ENCODE results near the gene CAV2.

The CAV2 gene

GRCh38 chr7:116496653-116497052, 2.9 kb upstream of the CAV2 start:
- DNase-seq, result no peak

GRCh38 chr7:116497708-116498107, 1.8 kb upstream of the CAV2 start:
- DNase-seq, result no peak

- peak; percentile 46 for DNase-seq
Measured at GRCh38 chr7:116500078-116500853, 728 bp downstream of the CAV2 start.

GRCh38 chr7:116501425-116502167, 2.1 kb downstream of the CAV2 start:
- no peak for DNase-seq

- no peak for DNase-seq
Measured at GRCh38 chr7:116502201-116503096, 2.9 kb downstream of the CAV2 start.

GRCh38 chr7:116503835-116504234, 4.3 kb downstream of the CAV2 start:
- no peak for DNase-seq

GRCh38 chr7:116505278-116505677, 5.7 kb downstream of the CAV2 start:
- no peak for DNase-seq

GRCh38 chr7:116505823-116506222, 6.3 kb downstream of the CAV2 start:
- DNase-seq, result no peak

- DNase-seq, result no peak
Measured at GRCh38 chr7:116509982-116510579, 10.5 kb downstream of the CAV2 start.

GRCh38 chr7:116510795-116511194, 11.3 kb downstream of the CAV2 start:
- DNase-seq, result no peak

GRCh38 chr7:116511552-116512519, 12.3 kb downstream of the CAV2 start:
- DNase-seq, result no peak

- DNase-seq, result no peak
Measured at GRCh38 chr7:116512520-116513188, 13.1 kb downstream of the CAV2 start.

GRCh38 chr7:116515584-116515983, 16.0 kb downstream of the CAV2 start:
- no peak for DNase-seq

GRCh38 chr7:116516324-116516723, 16.8 kb downstream of the CAV2 start:
- DNase-seq, result no peak

GRCh38 chr7:116517626-116518025, 18.1 kb downstream of the CAV2 start:
- DNase-seq, result no peak

GRCh38 chr7:116518961-116519360, 19.4 kb downstream of the CAV2 start:
- no peak for DNase-seq

GRCh38 chr7:116521046-116521664, 21.6 kb downstream of the CAV2 start:
- DNase-seq, result no peak

- no peak for DNase-seq
Measured at GRCh38 chr7:116522247-116522646, 22.7 kb downstream of the CAV2 start.

GRCh38 chr7:116524221-116524608, 24.7 kb downstream of the CAV2 start:
- DNase-seq, result no peak

GRCh38 chr7:116524609-116525297, 25.2 kb downstream of the CAV2 start, which contains the start of gene CAV1:
TSS of gene CAV1 (plus strand) at chr7:116525036. CDS start at chr7:116525063, 27 bp downstream.
- peak; percentile 78 for DNase-seq
